Measurements from ENCODE around the gene BGN.

The BGN gene

DNA sequence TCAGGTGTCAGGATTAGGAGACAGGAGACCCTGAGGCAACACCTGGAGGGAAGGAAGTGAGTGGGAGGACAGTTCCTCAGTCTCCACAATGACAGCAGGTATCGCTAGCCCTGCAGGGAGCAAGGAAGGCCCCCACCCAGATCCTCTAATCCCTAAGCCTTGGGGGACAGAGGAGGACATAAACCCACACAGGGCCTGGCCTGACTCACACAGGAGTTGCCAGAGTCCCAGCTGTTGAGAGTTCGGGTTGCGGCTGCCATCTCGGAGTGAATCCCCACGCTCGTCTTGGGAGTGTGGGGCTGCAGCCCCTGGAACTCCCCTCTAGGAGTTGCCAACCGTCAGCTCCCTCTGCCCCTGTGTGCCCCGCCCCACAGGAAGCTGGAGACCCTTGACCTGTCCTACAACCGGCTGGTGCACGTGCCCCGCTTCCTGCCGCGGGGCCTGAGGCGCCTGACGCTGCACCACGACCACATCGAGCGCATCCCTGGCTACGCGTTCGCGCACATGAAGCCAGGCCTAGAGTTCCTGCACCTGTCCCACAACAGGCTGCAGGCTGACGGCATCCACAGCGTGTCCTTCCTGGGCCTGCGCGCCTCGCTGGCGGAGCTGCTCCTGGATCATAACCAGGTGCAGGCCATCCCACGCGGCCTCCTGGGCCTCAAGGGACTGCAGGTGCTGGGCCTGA, 9.2 kb upstream of the BGN start:
- DNase-seq (ENCODE audit: low spot score), result no peak

GRCh38 chrX:153486171-153486570, 8.6 kb upstream of the BGN start:
- no peak for DNase-seq (ENCODE audit: low spot score)

GRCh38 chrX:153487590-153488071, 7.1 kb upstream of the BGN start:
- no peak for DNase-seq (ENCODE audit: low spot score)

- DNase-seq (ENCODE audit: low spot score), result no peak
Observed at GRCh38 chrX:153488231-153488914, 6.4 kb upstream of the BGN start.

DNA sequence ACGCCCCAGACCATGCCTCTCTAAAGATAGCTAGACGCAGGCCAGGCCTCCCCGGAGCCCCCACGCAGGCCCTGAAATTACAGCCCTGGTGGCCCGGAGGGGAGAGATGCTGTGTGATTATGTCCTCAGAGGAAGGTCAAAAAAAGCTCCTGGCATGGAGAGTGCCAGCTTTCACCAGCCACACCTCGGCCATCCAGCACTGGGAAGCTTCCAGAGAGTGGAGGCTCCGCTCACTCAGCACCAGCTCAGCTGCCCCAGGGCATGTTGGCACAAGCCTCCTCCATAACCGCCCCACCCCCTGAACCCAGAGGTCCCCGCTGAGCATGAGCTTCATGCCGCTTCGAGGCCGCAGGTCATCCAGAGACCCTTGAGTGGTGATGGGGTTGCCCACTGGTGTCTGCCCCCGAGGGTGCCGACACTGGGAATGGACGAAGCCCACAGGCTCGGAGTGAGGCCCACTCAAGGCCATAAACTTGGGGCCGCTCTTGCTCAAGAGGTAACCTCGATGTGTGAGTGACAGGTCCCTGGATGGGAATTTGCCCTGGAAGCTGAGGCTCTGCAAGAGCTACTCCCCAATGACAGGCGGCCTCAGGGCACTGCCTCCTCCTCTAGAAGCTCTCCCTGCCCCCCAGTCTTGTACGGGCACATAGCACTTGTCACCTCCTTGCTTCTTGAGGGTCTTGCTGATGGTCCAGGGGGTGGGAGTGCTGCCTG, 4.4 kb upstream of the BGN start:
- no peak for DNase-seq (ENCODE audit: low spot score)

DNA sequence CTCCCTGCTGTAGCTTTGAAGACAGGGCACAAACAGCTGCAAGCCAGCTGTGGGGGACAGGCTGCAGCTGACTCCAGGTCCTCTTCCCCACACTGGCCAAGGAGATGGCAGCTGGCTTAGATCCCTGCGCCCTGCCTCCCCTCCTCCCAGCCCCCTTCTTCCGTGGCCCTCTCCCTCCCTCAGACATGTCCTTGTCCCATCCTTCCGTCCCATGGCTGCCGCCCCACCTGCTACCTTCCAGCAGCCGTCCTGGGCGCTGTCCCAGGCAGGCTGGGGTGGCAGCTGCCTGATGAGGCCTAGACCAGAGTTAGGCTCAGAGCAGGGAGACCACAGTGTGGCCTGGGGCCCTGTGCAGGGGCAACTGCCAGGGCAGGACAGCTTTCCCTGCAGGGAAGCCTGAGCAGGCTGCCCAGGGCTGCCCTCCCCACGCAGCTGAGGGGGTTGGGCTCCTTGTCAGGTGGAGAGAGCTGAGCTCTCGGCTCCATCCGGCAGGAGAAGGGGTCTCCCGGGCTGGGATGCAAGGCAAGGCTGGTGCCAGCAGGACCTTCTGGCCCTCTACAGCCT, 3.3 kb upstream of the BGN start:
- DNase-seq (ENCODE audit: low spot score), result no peak

DNA sequence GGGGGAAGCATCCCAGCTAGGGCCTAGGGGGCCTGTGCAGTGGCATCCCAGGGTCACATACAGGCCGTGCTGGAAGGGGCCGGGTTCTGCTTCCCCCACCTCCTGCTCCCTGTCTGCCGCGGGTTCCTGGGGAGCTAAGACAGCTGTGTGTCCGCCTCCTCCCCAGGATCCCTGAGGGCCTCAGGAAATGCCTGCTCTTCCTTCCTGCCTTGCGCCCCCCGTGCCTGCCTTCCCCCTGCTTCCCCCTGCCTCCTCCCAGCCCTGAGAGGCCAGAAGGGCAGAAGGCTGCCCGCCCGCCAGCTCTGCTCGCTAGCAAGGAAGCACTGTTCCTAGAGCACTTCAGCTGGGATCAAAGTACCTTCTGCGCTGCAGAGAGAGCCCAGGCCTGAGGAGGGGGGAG, 2.9 kb upstream of the BGN start:
- DNase-seq (ENCODE audit: low spot score), result no peak

- no peak for DNase-seq (ENCODE audit: low spot score)
Observed at GRCh38 chrX:153492543-153492942, 2.2 kb upstream of the BGN start.

GRCh38 chrX:153493085-153493484, 1.7 kb upstream of the BGN start:
- no peak for DNase-seq (ENCODE audit: low spot score)

DNA sequence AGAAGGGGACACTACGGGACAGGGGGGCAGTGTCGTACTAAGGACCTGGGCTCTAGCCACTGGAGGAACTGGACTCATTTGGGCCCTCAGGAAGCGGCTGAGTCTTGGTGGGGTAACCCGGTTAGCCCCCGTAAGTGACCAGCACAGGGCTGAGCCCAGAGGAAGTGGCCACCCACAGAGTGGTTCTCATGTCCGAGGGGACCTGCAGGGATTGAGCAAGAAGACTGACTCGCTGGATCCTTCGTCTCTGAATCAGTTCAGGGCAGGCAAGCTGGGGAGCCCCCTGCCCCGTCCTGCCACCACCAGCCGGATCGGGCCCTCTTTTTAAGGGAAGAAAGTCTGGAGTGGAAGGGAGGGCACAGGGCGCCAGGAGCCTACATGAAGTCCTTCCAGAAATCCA, 719 bp upstream of the BGN start:
- no peak for DNase-seq (ENCODE audit: low spot score)

DNA sequence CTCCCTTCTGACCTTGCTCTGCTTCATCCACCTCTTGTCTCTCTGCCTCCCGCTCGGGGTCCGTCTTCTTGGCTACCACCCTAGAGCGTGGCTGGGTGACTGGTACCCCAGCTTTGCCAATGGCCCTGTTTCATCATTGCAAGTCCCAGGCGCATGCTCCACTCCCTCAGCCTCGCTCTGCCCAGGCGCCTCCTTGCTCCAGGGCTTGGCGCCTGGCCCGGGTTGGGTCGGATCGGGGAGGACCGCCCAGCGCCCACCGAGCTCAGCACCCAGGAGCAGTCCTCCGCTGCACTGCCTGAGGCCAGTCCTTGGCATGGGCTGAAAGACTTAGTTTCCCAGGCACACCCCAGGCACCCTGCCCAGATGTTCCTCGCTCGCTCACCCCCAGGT, 577 bp downstream of the BGN start:
- DNase-seq (ENCODE audit: low spot score), result peak; percentile 45

GRCh38 chrX:153495903-153496589, 1.3 kb downstream of the BGN start:
- DNase-seq (ENCODE audit: low spot score), result no peak

- no peak for DNase-seq (ENCODE audit: low spot score)
Observed at GRCh38 chrX:153496590-153496959, 1.8 kb downstream of the BGN start.

GRCh38 chrX:153498453-153498852, 3.7 kb downstream of the BGN start:
- no peak for DNase-seq (ENCODE audit: low spot score)

DNA sequence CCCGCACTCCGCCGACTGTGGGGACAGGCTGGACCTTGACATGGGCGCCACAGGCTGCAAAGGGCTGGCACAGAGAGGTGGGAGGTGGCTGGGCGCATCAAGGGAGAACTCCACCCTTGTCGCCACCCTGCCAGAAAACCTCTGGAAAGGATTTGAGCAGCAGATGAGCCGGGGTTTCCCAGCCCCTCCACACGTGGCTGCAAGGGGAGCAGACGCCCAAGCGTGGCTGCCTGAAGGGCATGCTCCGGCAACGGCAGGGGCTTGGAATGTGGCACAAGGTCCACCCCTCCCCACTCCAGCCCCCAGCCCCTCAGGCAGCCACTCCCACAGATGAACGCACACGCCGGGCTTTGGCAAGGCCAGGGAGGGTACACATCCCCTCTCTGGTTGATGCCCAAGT, 4.6 kb downstream of the BGN start:
- no peak for DNase-seq (ENCODE audit: low spot score)

DNA sequence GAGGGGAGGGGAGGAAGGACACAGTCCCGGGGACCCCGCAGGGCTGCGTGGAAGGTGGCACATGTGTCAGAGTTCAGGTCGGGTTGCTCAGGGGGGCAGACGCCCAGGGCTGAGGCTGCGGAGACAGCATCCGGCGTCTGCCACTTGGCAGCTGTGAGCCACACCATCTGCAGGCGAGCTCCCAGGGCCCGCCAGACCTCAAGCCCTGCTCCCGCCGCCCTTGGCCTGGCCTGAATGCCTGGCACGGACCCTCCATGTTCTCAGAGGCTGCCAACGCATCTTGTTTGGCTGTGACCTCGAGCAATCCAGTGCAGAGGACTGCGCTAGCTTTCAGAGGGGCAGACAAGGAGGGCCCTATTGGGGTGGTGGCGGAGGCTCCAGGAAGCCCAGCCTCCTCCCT, 5.1 kb downstream of the BGN start:
- DNase-seq (ENCODE audit: low spot score), result peak; percentile 81

DNA sequence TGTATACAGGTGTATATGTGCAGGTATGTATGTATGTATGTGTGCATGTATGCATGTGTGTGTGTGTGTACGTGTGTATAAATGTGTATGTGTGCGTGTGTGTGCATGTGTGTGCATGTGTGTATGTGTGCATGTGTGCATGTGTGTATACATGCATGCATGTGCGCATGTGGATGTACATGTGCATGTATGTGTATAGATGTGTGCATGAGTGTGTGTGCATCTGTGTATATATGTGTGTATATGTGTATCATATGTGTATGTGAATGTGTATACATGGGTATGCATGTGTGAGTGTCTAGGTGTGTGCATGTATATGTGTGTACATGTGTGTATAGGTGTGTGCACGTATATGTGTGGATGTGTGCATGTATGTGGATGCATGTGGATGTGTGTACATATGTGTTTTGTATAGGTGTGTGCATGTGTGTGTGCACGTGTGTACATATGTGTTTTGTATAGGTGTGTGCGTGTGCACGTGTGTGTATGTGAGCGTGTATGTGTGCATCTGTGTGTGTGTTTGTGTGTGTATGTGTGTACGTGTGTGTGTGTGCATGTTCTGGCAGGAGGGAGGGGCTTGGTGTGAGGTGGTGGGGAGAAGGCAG, 6.0 kb downstream of the BGN start:
- no peak for DNase-seq (ENCODE audit: low spot score)

- DNase-seq (ENCODE audit: low spot score), result peak; percentile 36
Observed at GRCh38 chrX:153501530-153501929, 6.8 kb downstream of the BGN start.

- no peak for DNase-seq (ENCODE audit: low spot score)
Observed at GRCh38 chrX:153502131-153502530, 7.4 kb downstream of the BGN start.

GRCh38 chrX:153502796-153503195, 8.0 kb downstream of the BGN start:
- DNase-seq (ENCODE audit: low spot score), result no peak

DNA sequence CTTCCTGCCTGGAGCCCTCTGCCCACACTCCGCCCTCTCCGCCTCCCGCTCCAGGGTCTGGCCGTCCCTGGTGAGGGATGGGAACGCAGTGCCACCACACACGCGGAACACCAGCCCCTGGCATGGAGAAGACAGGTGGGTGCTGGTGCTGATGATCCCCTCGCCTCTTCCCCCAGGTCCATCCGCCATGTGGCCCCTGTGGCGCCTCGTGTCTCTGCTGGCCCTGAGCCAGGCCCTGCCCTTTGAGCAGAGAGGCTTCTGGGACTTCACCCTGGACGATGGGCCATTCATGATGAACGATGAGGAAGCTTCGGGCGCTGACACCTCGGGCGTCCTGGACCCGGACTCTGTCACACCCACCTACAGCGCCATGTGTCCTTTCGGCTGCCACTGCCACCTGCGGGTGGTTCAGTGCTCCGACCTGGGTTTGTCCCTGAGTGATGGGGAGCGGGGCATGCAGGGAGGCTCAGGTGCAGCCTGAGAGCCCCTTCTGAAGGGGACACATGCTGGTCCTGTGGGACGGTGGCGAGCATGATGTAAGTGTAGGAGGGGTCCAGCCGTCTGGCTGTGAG, 9.8 kb downstream of the BGN start:
- DNase-seq (ENCODE audit: low spot score), result no peak

GRCh38 chrX:153505361-153505760, 10.6 kb downstream of the BGN start:
- no peak for DNase-seq (ENCODE audit: low spot score)

Data from Ammon's horn (tissue), 1 donor.